OCI-LY7 (cell line): ENCODE measurements around the gene COL4A2.

Source experiments
- CTCF ChIP-seq: fragments of 200-600 bp; sonication (generic); conservative IDR thresholded peaks from 2 replicates; pipeline ENCODE4 v1.5.1; 2014; ENCODE audit warnings: mild to moderate bottlenecking, antibody characterized with exemption, low read length, moderate library complexity, mixed read lengths
- EZH2phosphoT487 ChIP-seq: fragments of 200-600 bp; sonication (generic); IDR thresholded peaks from 2 replicates; pipeline ENCODE4 v1.6.1; 2018; ENCODE audit warnings: low read depth, borderline replicate concordance, mild to moderate bottlenecking, mixed run types, antibody characterized with exemption, low read length, moderate library complexity, mixed read lengths

GRCh38 chr13:110518571-110518970 lies 211.5 kb downstream of the COL4A2 start:
- TF ChIP-seq CTCF = no peak
- TF ChIP-seq EZH2phosphoT487 = no peak
